LNCAP (cell line): Measurements from ENCODE around the gene IFT52.

Experiments used
- CTCF ChIP-seq: fragments of 450-650 bp; IDR thresholded peaks from 2 replicates; pipeline ENCODE4 v1.5.1; 2017; ENCODE audit warnings: mild to moderate bottlenecking

The IFT52 gene

GRCh38 chr20:43665466-43666176, 74.9 kb downstream of the IFT52 start:
- TF ChIP-seq CTCF = no peak

DNA sequence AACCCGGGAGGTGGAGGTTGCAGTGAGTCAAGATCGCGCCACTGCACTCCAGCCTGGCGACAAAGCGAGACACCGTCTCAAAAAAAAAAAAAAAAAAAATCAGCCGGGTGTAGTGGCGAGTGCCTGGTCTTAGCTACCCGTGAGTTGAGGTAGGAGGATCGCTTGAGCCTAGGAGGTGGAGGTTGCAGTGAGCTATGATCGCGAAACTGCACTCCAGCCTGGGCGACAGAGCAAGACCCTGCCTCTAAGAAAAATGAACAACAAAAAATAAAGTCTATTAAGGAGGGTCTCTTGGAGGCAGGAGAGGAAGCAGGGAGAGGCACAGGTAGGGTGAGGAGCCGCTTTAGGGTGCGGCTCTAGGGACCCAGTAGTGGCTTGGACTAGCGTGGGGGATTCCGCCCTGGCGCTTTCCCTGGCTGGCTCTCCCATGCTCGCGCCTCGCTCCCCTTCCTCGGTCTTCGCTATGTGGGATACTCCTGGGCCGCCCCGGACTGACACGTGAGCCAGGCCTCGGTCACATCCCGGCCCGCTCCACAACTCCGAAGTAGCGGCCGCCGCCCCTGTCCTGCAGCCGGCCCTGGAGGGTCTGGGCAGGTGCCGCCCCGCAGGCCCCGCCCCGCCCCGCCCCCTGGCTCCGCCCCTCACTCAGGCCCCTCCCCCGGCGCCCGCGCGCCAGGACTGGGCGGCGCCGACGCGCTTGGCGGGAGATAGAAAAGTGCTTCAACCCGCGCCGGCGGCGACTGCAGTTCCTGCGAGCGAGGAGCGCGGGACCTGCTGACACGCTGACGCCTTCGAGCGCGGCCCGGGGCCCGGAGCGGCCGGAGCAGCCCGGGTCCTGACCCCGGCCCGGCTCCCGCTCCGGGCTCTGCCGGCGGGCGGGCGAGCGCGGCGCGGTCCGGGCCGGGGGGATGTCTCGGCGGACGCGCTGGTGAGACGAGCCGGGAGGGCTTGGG, 75.9 kb downstream of the IFT52 start, which contains the start of gene MYBL2:
Gene MYBL2 (plus strand): TSS at position 739 of the 953 bp plus-strand sequence. CDS start 170 bp downstream, at position 909.
- no peak for TF ChIP-seq CTCF

- TF ChIP-seq CTCF = no peak
Observed at GRCh38 chr20:43667341-43668132, 76.8 kb downstream of the IFT52 start.

DNA sequence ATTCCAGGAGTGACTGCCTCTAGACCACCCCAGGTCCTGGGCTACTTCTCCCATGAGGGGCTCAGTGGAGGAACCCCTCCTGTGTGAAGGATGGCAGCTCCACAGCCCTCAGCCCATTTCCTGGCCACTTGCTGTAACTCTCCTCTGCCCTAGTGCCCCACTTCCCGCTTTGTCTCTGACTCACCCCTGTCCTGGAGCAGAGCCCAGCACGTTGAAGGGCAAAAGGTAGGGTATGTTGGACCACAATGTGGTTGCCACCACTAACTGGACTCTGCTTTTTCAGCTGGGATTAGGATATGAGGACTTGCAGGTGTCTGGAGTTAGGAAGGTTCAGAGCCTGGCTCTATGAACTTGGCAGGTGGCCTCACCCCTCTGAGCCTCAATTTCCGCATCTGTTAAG, 78.6 kb downstream of the IFT52 start:
- no peak for TF ChIP-seq CTCF

DNA sequence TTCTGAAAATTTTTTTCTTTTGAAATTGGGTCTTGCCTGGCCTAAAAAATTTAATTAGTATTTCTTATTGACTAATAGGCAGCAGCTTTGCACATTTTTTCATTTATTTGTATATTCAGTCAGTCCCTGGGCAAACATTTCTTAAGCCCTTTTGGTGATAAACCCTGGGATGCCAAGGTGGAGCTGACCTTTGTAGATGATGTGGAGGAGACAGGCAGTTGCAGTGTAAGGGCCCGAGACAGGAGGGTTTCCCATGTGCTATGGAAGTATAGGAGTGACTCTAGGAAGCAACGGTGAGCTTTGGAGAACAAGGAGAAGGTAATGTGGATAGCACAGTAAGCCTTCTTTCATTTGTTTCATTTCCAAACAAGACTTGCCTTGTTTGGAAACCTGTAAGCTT, 79.7 kb downstream of the IFT52 start:
- no peak for TF ChIP-seq CTCF

DNA sequence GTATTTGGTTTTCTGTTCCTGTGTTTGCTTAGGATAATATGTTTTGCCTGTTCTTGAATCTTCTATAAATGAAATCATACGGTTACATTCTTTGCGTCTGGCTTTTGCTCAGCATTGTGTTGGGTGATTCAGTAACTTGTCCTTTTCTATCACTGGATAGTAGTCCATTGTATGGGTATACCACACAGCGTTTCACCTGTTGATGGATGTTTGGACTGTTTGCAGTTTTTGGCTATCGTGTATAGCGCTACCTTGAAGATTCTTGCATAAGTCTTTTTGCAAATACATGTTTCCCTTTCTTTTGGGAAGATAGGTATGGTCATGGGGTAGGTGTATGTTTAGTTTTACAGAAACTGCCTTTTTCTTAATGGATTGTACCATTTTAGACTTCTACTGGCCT, 85.6 kb downstream of the IFT52 start:
- no peak for TF ChIP-seq CTCF

GRCh38 chr20:43680981-43681380, 90.2 kb downstream of the IFT52 start:
- TF ChIP-seq CTCF = no peak
